ENCODE results near the gene CASKIN2. TPM values are rescaled to one million over a fixed set of nuclear protein-coding genes. Genes with fewer than 3 reads are reported as not detected.

CASKIN2 gene
- total RNA-seq, 1 donor from 2014 or later: 5.7 TPM

DNA sequence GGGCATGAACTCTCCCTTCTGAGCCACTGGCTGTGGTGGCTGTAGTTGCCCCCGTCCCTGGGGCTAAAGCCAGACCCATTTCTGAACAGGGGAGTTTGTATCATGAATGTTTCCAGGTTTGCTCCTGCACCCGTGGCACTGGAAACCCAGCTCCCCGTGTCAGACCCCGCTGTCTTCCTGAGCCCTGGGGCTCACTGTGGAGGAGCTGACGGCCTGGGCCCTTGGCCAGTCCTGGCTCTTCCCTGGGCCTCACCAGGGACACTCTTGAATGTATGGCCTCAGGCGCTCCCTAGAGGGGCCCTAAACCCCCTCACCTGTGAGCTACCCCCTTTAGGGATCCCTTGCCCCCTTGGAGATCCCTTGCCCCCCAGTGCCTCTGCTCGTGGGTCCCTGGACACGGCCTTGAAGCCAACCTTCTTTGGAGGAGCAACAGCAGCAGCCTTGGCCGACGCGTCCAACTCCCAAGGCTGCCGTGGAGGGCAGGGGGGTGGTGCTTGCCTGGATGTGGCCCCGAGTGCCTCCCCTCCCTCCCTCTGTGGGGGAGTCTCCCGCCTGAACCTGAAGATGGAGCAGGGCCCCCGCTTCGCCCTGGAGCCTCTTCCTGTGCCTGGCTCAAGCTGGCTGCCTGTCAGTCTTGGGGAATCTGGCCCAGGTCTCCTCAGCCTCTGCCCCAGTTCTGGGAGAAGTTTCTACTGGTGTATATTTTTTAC is 15.9 kb downstream of the CASKIN2 start:
- Histone ChIP-seq H4K20me1 (ENCODE audit: low read depth) (peaks cover 5% of the 10 kb centered on the region), H3K79me2 (ENCODE audit: low read depth) (no peaks in the 10 kb centered on the region), H3K4me1 (no peaks in the 10 kb centered on the region), H3F3A (ENCODE audit: low read depth) (no peaks in the 10 kb centered on the region), H3K27me3 (no peaks in the 10 kb centered on the region), H3K9me3 (ENCODE audit: low read depth) (no peaks in the 10 kb centered on the region), H2AFZ (replicated peaks) (no peak overlapping the region), H3K4me3 (no peak overlapping the region), H3K9ac (no peak overlapping the region), H3K36me3 (no peaks in the 10 kb centered on the region), H3K27ac (no peak overlapping the region), H3K4me2 (no peak overlapping the region)
- no peaks in the 10 kb centered on the region for H3K9me3 Mint-ChIP-seq
- DNase-seq (ENCODE audit: low spot score): no peak
- H3K4me3 Mint-ChIP-seq: no peak overlapping the region
- H3K4me1 Mint-ChIP-seq: no peaks in the 10 kb centered on the region
- peaks cover 8% of the 10 kb centered on the region for H3K36me3 Mint-ChIP-seq
- TF ChIP-seq EZH2 (IDR thresholded peaks at IDR 0.05) (no peak), EZH2phosphoT487 (IDR thresholded peaks at IDR 0.05) (no peak)
- TF ChIP-seq, protein P1, sequence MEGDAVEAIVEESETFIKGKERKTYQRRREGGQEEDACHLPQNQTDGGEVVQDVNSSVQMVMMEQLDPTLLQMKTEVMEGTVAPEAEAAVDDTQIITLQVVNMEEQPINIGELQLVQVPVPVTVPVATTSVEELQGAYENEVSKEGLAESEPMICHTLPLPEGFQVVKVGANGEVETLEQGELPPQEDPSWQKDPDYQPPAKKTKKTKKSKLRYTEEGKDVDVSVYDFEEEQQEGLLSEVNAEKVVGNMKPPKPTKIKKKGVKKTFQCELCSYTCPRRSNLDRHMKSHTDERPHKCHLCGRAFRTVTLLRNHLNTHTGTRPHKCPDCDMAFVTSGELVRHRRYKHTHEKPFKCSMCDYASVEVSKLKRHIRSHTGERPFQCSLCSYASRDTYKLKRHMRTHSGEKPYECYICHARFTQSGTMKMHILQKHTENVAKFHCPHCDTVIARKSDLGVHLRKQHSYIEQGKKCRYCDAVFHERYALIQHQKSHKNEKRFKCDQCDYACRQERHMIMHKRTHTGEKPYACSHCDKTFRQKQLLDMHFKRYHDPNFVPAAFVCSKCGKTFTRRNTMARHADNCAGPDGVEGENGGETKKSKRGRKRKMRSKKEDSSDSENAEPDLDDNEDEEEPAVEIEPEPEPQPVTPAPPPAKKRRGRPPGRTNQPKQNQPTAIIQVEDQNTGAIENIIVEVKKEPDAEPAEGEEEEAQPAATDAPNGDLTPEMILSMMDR (IDR thresholded peaks at IDR 0.05): no peak
- H3K27me3 Mint-ChIP-seq (ENCODE audit: insufficient read depth, low read depth): no peaks in the 10 kb centered on the region
- H3K27ac Mint-ChIP-seq: no peak overlapping the region

DNA sequence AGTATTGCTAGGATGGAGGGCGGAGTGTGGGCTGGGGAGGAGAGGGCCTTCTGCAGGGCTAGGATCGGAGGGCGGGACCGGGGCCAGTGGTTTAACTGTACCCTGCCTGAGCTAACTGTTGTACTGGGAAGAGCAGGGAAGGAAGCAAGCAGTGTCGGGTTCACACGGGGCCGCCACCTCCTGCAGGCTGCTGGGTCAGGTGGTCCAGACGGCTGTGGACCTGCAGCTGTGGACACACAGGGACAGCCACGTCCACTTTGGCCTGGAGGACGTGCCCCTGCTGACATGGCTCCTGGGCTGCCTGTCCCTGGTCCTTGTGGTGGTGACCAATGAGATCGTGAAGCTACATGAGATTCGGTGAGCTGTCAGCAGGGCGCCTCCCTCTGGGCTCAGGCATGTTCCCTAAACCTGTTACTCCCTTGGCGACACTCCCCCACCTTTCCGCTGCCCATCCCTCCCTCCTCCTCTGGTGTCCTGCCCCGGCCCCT is 16.6 kb downstream of the CASKIN2 start:
- H3K4me1 Mint-ChIP-seq: no peaks in the 10 kb centered on the region
- no peaks in the 10 kb centered on the region for H3K79me2 ChIP-seq (ENCODE audit: low read depth)
- no peak overlapping the region for H3K27ac Mint-ChIP-seq
- no peaks in the 10 kb centered on the region for H3K4me1 ChIP-seq
- peaks cover 5% of the 10 kb centered on the region for H4K20me1 ChIP-seq (ENCODE audit: low read depth)
- no peak overlapping the region for H3K4me3 Mint-ChIP-seq
- H3K27me3 ChIP-seq: no peaks in the 10 kb centered on the region
- TF ChIP-seq EZH2 (IDR thresholded peaks at IDR 0.05): no peak
- no peak for TF ChIP-seq EZH2phosphoT487 (IDR thresholded peaks at IDR 0.05)
- TF ChIP-seq, protein P1 (IDR thresholded peaks at IDR 0.05): no peak
- no peak overlapping the region for H3K9ac ChIP-seq
- H2AFZ ChIP-seq (replicated peaks): no peak overlapping the region
- no peaks in the 10 kb centered on the region for H3K36me3 ChIP-seq
- H3K9me3 Mint-ChIP-seq: no peaks in the 10 kb centered on the region
- no peak overlapping the region for H3K4me3 ChIP-seq
- no peak for DNase-seq (ENCODE audit: low spot score)
- no peak overlapping the region for H3K4me2 ChIP-seq
- H3K36me3 Mint-ChIP-seq: peaks cover 8% of the 10 kb centered on the region
- H3K27me3 Mint-ChIP-seq (ENCODE audit: insufficient read depth, low read depth): no peaks in the 10 kb centered on the region
- H3F3A ChIP-seq (ENCODE audit: low read depth): no peaks in the 10 kb centered on the region
- H3K27ac ChIP-seq: no peak overlapping the region
- H3K9me3 ChIP-seq (ENCODE audit: low read depth): no peaks in the 10 kb centered on the region

GRCh38 chr17:75498039-75498725 is 17.2 kb downstream of the CASKIN2 start:
- H3K4me3 Mint-ChIP-seq: no peak overlapping the region
- Histone ChIP-seq H3K9me3 (ENCODE audit: low read depth) (no peaks in the 10 kb centered on the region), H3K79me2 (ENCODE audit: low read depth) (no peaks in the 10 kb centered on the region), H3F3A (ENCODE audit: low read depth) (no peaks in the 10 kb centered on the region), H3K4me3 (no peak overlapping the region), H3K27ac (no peak overlapping the region), H3K4me1 (no peaks in the 10 kb centered on the region), H3K4me2 (no peak overlapping the region), H3K27me3 (no peaks in the 10 kb centered on the region), H3K36me3 (no peaks in the 10 kb centered on the region), H2AFZ (replicated peaks) (no peak overlapping the region), H3K9ac (no peak overlapping the region), H4K20me1 (ENCODE audit: low read depth) (peaks cover 5% of the 10 kb centered on the region)
- no peaks in the 10 kb centered on the region for H3K9me3 Mint-ChIP-seq
- H3K27ac Mint-ChIP-seq: no peak overlapping the region
- no peak for TF ChIP-seq EZH2 (IDR thresholded peaks at IDR 0.05)
- TF ChIP-seq, protein P1 (IDR thresholded peaks at IDR 0.05): no peak
- TF ChIP-seq EZH2phosphoT487 (IDR thresholded peaks at IDR 0.05): no peak
- H3K4me1 Mint-ChIP-seq: no peaks in the 10 kb centered on the region
- peaks cover 8% of the 10 kb centered on the region for H3K36me3 Mint-ChIP-seq
- no peak for DNase-seq (ENCODE audit: low spot score)
- H3K27me3 Mint-ChIP-seq (ENCODE audit: insufficient read depth, low read depth): no peaks in the 10 kb centered on the region

Measured in neural progenitor cell (in vitro differentiated cells).